Endothelial cell of umbilical vein (primary cell): ENCODE measurements around the gene SIAH3. TPM values are rescaled to one million over a fixed set of nuclear protein-coding genes. Genes with fewer than 3 reads are reported as not detected.

Experiments used
- BruUV-seq: library from RNA; stranded (reverse); fragments of 400-500 nt; replicated peaks from 2 replicates; lab custom pipeline; 2021; lab: Mats Ljungman, UMichigan
- CTCF ChIA-PET: fragments of 300-600, 350-600 bp; sonication (Branson Sonifier 250); formaldehyde crosslinking; loops from one replicate; lab custom pipeline; 2021; ENCODE audit warnings: antibody characterized with exemption, inconsistent platforms; lab: Charles Lee
- POLR2A ChIA-PET: fragments of 300-600, 350-600 bp; sonication (Branson Sonifier 250); formaldehyde crosslinking; loops from one replicate; lab custom pipeline; 2021; ENCODE audit warnings: antibody characterized with exemption, inconsistent platforms; lab: Charles Lee
- DNase-seq: peaks from one replicate; pipeline ENCODE4 v3.0.0-alpha.2; 2011; ENCODE audit warnings: low read depth, low spot score
- FAIRE-seq: peaks from 2 replicates; lab custom pipeline; 2011; peaks lifted over from hg19 to GRCh38; lab: Jason Lieb, UNC
- H2AFZ ChIP-seq: 2 replicates; pipeline ENCODE4 v1.6.0; 2012; ENCODE audit warnings: low read depth, low read length, control low read depth, inconsistent platforms
- H3K27ac ChIP-seq: 2 replicates; pipeline ENCODE4 v1.5.1; 2011; ENCODE audit warnings: low read depth, mild to moderate bottlenecking, control low read depth, low read length, moderate library complexity; ENCODE audit not compliant: insufficient read depth
- H3K27me3 ChIP-seq, 2 experiments: 2 replicates each; pipeline versions ENCODE4 v1.6.0 to v1.6.1; 2011; ENCODE audit warnings: low read length in 2 of 2, mixed read lengths in 1 of 2; ENCODE audit not compliant: control insufficient read depth in 2 of 2, insufficient read depth in 2 of 2
- H3K36me3 ChIP-seq, 2 experiments: 2 replicates in 1 of 2; 3 replicates in 1 of 2; pipeline ENCODE4 v1.5.1; 2011; ENCODE audit warnings: low read length in 2 of 2, mild to moderate bottlenecking in 1 of 2, moderate library complexity in 1 of 2; ENCODE audit not compliant: control insufficient read depth in 2 of 2, insufficient read depth in 2 of 2; ENCODE audit errors: extremely low read depth in 1 of 2
- H3K4me1 ChIP-seq: 3 replicates; pipeline ENCODE4 v1.5.1; 2011; ENCODE audit warnings: mild to moderate bottlenecking, low read length; ENCODE audit not compliant: control insufficient read depth, insufficient read depth; ENCODE audit errors: extremely low read depth
- H3K4me2 ChIP-seq: 2 replicates; pipeline ENCODE4 v1.6.1; 2011; ENCODE audit warnings: low read length, control low read depth, mixed read lengths; ENCODE audit not compliant: insufficient read depth
- H3K4me3 ChIP-seq, 3 experiments: fragments of 200-600 bp in 1 of 3; sonication (generic), shearing (Covaris generic) in 1 of 3; replicated peaks in 1 of 3; 2 replicates each; pipeline ENCODE4 v1.5.1; 2011 to 2016; ENCODE audit warnings: control low read depth in 3 of 3, low read length in 3 of 3, mild to moderate bottlenecking in 2 of 3, inconsistent platforms in 1 of 3, low read depth in 1 of 3, moderate library complexity in 1 of 3; ENCODE audit not compliant: insufficient read depth in 1 of 3
- H3K79me2 ChIP-seq: 2 replicates; pipeline ENCODE4 v1.6.0; 2012; ENCODE audit warnings: low read length, inconsistent platforms; ENCODE audit not compliant: control insufficient read depth, insufficient read depth
- H3K9ac ChIP-seq: replicated peaks from 2 replicates; pipeline ENCODE3; 2011; ENCODE audit warnings: low read length, control low read depth; ENCODE audit not compliant: insufficient read depth; ENCODE audit errors: extremely low read depth
- H3K9me1 ChIP-seq: replicated peaks from 3 replicates; pipeline ENCODE4 v1.6.0; 2011; ENCODE audit warnings: mild to moderate bottlenecking, low read length; ENCODE audit not compliant: control insufficient read depth, insufficient read depth; ENCODE audit errors: extremely low read depth
- H3K9me3 ChIP-seq: replicated peaks from 2 replicates; pipeline ENCODE4 v1.5.1; 2012; ENCODE audit warnings: low read length, inconsistent platforms; ENCODE audit not compliant: control insufficient read depth, insufficient read depth
- H4K20me1 ChIP-seq: replicated peaks from 2 replicates; pipeline ENCODE3; 2011; ENCODE audit warnings: mild to moderate bottlenecking, low read length; ENCODE audit not compliant: control insufficient read depth, insufficient read depth; ENCODE audit errors: extremely low read depth
- CTCF ChIP-seq, 2 donors: IDR thresholded peaks; 1 replicate in 1 of 2; 2 replicates in 1 of 2; pipeline ENCODE4 v1.5.1; 2011; ENCODE audit warnings: low read length in 2 of 2, mild to moderate bottlenecking in 2 of 2, moderate library complexity in 2 of 2, control low read depth in 1 of 2, inconsistent platforms in 1 of 2, low read depth in 1 of 2; ENCODE audit not compliant: insufficient read depth in 1 of 2; ENCODE audit errors: extremely low read depth in 1 of 2
- EZH2 ChIP-seq: IDR thresholded peaks from 2 replicates; pipeline ENCODE4 v1.6.1; 2012; ENCODE audit warnings: borderline replicate concordance, low read depth, mild to moderate bottlenecking, moderate library complexity, low read length, inconsistent platforms; ENCODE audit not compliant: severe bottlenecking
- FOS ChIP-seq: IDR thresholded peaks from 2 replicates; pipeline ENCODE4 v1.6.1; 2011; ENCODE audit warnings: mild to moderate bottlenecking, low read length, moderate library complexity, borderline replicate concordance; ENCODE audit not compliant: insufficient read depth
- GATA2 ChIP-seq: IDR thresholded peaks from 2 replicates; pipeline ENCODE4 v1.7.0; 2011; ENCODE audit warnings: low read depth, mild to moderate bottlenecking, moderate library complexity, mixed read lengths, low read length; ENCODE audit not compliant: insufficient read length, insufficient read depth
- JUN ChIP-seq: IDR thresholded peaks from 2 replicates; pipeline ENCODE4 v1.6.1; 2011; ENCODE audit warnings: borderline replicate concordance, low read depth; ENCODE audit not compliant: insufficient read length, insufficient read depth
- MAX ChIP-seq: IDR thresholded peaks from 2 replicates; pipeline ENCODE4 v1.6.1; 2011; ENCODE audit not compliant: insufficient read depth, insufficient read length
- MYC ChIP-seq: IDR thresholded peaks from one replicate; pipeline ENCODE4 v1.6.1; 2011; ENCODE audit warnings: mild to moderate bottlenecking, low read depth, low read length
- POLR2A ChIP-seq: IDR thresholded peaks from 2 replicates; pipeline ENCODE4 v1.6.1; 2012; ENCODE audit warnings: low read depth, mild to moderate bottlenecking, control low read depth, low read length
- POLR2AphosphoS5 ChIP-seq: IDR thresholded peaks from 2 replicates; pipeline ENCODE4 v1.6.1; 2012; ENCODE audit warnings: low read depth, mild to moderate bottlenecking, control low read depth, low read length, moderate library complexity; ENCODE audit not compliant: insufficient read depth
- dilution Hi-C: fragments of 300-500 bp; cut with MboI; formaldehyde crosslinking; loops from one replicate; pipeline ENCODE4 v1.15.0; 2019; ENCODE audit warnings: low sequenced_read_pairs; ENCODE audit not compliant: extremely low pct_ligation_motif_present
- intact Hi-C: fragments of 100-400 bp; cut with micrococcal nuclease; formaldehyde crosslinking; loops from one replicate; pipeline ENCODE4 v1.10.0; 2022
- polyA plus RNA-seq, 4 experiments: library from polyadenylated mRNA; depleted of rRNA in 3 of 4; stranded (reverse) in 3 of 4; unstranded in 1 of 4; fragments of >200 nt; gene quantifications; 2 replicates each; pipeline versions ENCODE4 v1.2.1 to v1.2.3, GENCODE V29; 2011 to 2012; ENCODE audit warnings: missing spikeins in 1 of 4
- total RNA-seq: library from RNA; stranded (reverse); gene quantifications from 2 replicates; pipeline ENCODE4 v1.2.3, GENCODE V29; 2021

Gene SIAH3
- total and polyA plus RNA-seq, 2 donors (not counting 3 experiments of a cell fraction or from before 2014, with no cell fraction given) = 0.03 TPM; not detected in 1

DNA sequence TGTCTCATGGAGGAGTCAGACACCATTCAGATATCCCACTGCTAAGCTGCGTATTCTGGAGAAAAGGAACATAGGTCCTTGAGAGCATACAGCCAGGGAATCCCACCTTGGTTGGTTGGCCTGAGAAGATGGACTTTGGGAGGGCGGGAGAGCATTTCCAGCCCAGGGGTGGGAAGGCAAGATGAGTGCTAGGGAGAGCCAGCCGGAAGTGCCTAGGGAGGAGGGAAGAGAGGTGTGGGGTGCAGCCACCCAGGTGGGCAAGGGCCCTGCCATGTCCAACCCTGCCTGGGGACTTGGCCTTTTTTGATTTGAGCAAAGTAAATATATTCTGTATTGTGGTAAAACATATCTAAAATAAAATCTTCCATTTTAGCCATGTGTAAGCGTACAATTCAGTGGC lies 19.7 kb downstream of the SIAH3 start:
- POLR2A ChIA-PET = no interaction called here
- TF ChIP-seq GATA2 (no peak), MAX (no peak), POLR2A (no peak), POLR2AphosphoS5 (no peak), MYC (no peak), CTCF (IDR thresholded peaks at IDR 0.05; ENCODE audit: extremely low read depth in 1 of 2, insufficient read depth in 1 of 2, low read depth in 1 of 2, low read length in 2 of 2) (no peak), EZH2 (no peak), FOS (no peak), JUN (no peak)
- dilution Hi-C loops = no loop called here
- DNase-seq (no peak), FAIRE-seq (no peak)
- Histone ChIP-seq H3K9ac (no peak overlapping the region), H3K4me1 (no peaks in the 10 kb centered on the region), H4K20me1 (no peaks in the 10 kb centered on the region), H3K9me1 (no peaks in the 10 kb centered on the region), H3K4me3 (no peak overlapping the region), H3K27ac (no peak overlapping the region), H3K79me2 (no peaks in the 10 kb centered on the region), H2AFZ (no peak overlapping the region), H3K9me3 (no peaks in the 10 kb centered on the region), H3K27me3 (peaks cover 0 to 5% of the 10 kb centered on the region in 2 experiments), H3K4me2 (no peak overlapping the region), H3K36me3 (no peaks in the 10 kb centered on the region)
- BruUV-seq = no TSS peak
- intact Hi-C loops = no loop called here
- CTCF ChIA-PET = no interaction called here
